ENCODE measurements around the gene ECE1. TPM values are rescaled to one million over a fixed set of nuclear protein-coding genes. Genes with fewer than 3 reads are reported as not detected.

The ECE1 gene
- 55.6 to 68.4 TPM (median 62.5 TPM) in 5 replicates for total RNA-seq (2022; extraction: Qiagen RNA extraction; ENCODE audit: low read depth)

GRCh38 chr1:21289700-21290545 lies at the start of gene ECE1:
TSS of gene ECE1 (minus strand) at chr1:21290463. CDS start at chr1:21290414, 49 bp downstream.

DNA sequence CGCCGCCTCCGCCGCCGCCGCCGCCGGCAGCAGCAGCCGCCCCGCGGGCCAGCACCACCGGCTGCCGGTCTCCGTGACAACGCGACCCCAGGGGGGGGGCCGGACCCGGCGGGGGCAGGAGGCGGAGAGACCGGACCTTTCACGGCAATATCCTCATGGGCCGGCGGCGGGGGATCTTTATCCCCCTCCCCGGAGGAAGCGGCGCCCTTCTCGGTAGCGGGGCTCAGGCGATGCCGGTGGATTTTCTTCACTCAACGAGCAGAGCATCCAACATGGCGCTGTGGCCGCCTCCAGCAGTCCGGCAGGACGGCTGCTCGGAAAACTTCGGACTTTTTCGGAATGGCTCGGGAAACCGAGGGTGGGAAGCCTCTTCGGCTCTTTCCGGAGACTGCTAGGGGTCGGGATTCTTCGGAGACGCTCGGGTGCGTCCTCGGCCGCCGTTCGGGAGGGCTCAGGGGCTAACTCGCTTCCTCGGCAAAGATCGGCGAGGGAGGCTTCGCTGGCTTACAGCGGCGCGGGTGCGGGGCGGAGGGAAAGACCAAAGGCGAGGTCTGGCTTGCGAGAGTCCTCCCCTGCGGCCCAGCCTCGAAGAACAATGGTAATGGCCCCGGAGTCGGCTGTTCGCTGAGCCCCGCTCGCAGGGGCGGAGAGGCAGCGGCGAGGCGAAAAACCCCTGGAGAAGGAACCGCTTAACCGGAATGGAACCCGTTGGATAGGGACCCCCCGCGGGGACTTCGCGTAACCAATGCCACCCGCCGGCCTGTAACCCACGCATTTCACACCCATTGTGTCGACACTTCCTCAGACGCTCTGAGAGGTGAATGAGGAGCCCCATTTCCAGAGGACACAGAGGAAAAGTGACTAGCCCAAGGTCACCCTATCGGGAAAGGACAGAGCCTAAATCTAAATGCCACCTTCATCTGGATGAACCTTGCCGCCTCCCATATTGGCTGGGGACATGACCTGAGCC lies 113.4 kb downstream of the ECE1 start, which contains the start of gene EIF4G3:
EIF4G3 (minus strand) TSS at position 312 of the 970 bp plus-strand sequence. CDS start 174,155 bp downstream, outside the sequence.

Other genes with a start within 250 kb of the ECE1 start
- 17.7 to 24.0 TPM (median 22.7 TPM) in 5 replicates for gene EIF4G3, start 113.6 kb downstream of the ECE1 start, total RNA-seq (2022; extraction: Qiagen RNA extraction; ENCODE audit: low read depth)
- 5.5 to 7.2 TPM (median 6.3 TPM) in 5 replicates for gene NBPF3, start 149.7 kb upstream of the ECE1 start, total RNA-seq (2022; extraction: Qiagen RNA extraction; ENCODE audit: low read depth)
- 0.19 to 0.47 TPM (median 0.31 TPM) in 5 replicates for gene ALPL, start 219.0 kb upstream of the ECE1 start, total RNA-seq (2022; extraction: Qiagen RNA extraction; ENCODE audit: low read depth)